ENCODE results near the gene DMGDH.

Gene DMGDH

GRCh38 chr5:79062436-79062835 is 7.0 kb downstream of the DMGDH start:
- Histone ChIP-seq H3K4me1 (ENCODE audit: control insufficient read depth, insufficient read depth, low read length, poor library complexity, severe bottlenecking) (no peaks in the 10 kb centered on the region), H3K27ac (ENCODE audit: low read depth, low read length, severe bottlenecking) (no peak overlapping the region), H3K9me3 (ENCODE audit: control insufficient read depth, low read length) (no peaks in the 10 kb centered on the region), H3K4me3 (ENCODE audit: extremely low read depth, insufficient read depth, low read length, poor library complexity, severe bottlenecking) (no peak overlapping the region), H3K36me3 (ENCODE audit: control insufficient read depth, insufficient read depth, low read length) (no peaks in the 10 kb centered on the region)
- 79 to 92% methylated on average over 2 of the region's 3 CpGs for WGBS, 2 experiments (ENCODE audit: insufficient coverage in 2 of 2)

- H3K4me3 ChIP-seq (ENCODE audit: extremely low read depth, insufficient read depth, low read length, poor library complexity, severe bottlenecking): no peak overlapping the region
- no peaks in the 10 kb centered on the region for H3K4me1 ChIP-seq (ENCODE audit: control insufficient read depth, insufficient read depth, low read length, poor library complexity, severe bottlenecking)
- no CpG with 5 or more reads among the region's 4 CpGs for WGBS, 2 experiments (ENCODE audit: insufficient coverage in 2 of 2)
- no peak overlapping the region for H3K27ac ChIP-seq (ENCODE audit: low read depth, low read length, severe bottlenecking)
- no peaks in the 10 kb centered on the region for H3K9me3 ChIP-seq (ENCODE audit: control insufficient read depth, low read length)
- no peaks in the 10 kb centered on the region for H3K36me3 ChIP-seq (ENCODE audit: control insufficient read depth, insufficient read depth, low read length)
Measured at GRCh38 chr5:79059674-79060073, 9.8 kb downstream of the DMGDH start.

GRCh38 chr5:79056847-79057246 is 12.6 kb downstream of the DMGDH start:
- no peaks in the 10 kb centered on the region for H3K4me1 ChIP-seq (ENCODE audit: control insufficient read depth, insufficient read depth, low read length, poor library complexity, severe bottlenecking)
- H3K36me3 ChIP-seq (ENCODE audit: control insufficient read depth, insufficient read depth, low read length): no peaks in the 10 kb centered on the region
- H3K27ac ChIP-seq (ENCODE audit: low read depth, low read length, severe bottlenecking): no peak overlapping the region
- H3K4me3 ChIP-seq (ENCODE audit: extremely low read depth, insufficient read depth, low read length, poor library complexity, severe bottlenecking): no peak overlapping the region
- no peaks in the 10 kb centered on the region for H3K9me3 ChIP-seq (ENCODE audit: control insufficient read depth, low read length)

DNA sequence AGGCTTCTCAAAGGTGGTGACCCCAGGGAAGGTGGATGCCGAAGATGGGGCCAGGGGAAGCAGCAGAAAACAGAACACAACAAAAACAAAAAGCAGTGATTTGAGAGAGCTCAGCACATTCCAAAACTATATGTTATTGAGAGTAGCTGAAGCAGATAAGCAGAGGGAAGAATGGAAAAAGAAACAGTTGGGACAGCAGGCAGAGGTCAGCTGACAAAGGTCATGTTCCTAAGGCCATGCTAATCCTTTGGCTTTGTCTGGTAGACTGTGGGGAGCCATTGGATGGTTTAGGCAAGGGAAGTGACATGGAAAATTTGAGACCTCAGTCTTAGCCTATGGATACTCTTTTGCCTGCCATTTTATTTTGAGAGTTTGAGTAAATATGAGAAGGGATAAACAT is 14.5 kb downstream of the DMGDH start:
- Histone ChIP-seq H3K36me3 (ENCODE audit: control insufficient read depth, insufficient read depth, low read length) (no peaks in the 10 kb centered on the region), H3K27ac (ENCODE audit: low read depth, low read length, severe bottlenecking) (no peak overlapping the region), H3K4me3 (ENCODE audit: extremely low read depth, insufficient read depth, low read length, poor library complexity, severe bottlenecking) (no peak overlapping the region), H3K4me1 (ENCODE audit: control insufficient read depth, insufficient read depth, low read length, poor library complexity, severe bottlenecking) (no peaks in the 10 kb centered on the region), H3K9me3 (ENCODE audit: control insufficient read depth, low read length) (no peaks in the 10 kb centered on the region)
- WGBS, 2 experiments (ENCODE audit: insufficient coverage in 2 of 2): no CpG with 5 or more reads among the region's 1 CpG

DNA sequence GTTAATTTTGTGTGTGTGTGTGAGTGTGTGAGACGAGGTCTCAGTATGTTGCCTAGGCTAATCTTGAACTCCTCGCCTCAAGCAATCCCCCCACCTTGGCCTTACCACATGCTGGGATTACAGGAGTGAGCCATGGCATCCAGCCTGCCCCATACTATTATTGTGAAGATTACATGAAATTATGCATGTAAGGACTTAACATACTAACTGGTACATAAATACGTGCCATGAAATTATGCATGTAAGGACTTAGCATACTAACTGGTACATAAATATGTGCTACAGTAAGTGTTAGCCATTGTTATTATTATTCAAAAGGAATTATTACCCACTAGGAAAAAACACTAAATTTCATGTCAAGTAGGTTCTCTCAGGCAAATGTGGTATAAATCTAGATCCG is 16.2 kb downstream of the DMGDH start:
- Histone ChIP-seq H3K9me3 (ENCODE audit: control insufficient read depth, low read length) (no peaks in the 10 kb centered on the region), H3K36me3 (ENCODE audit: control insufficient read depth, insufficient read depth, low read length) (no peaks in the 10 kb centered on the region), H3K27ac (ENCODE audit: low read depth, low read length, severe bottlenecking) (no peak overlapping the region), H3K4me3 (ENCODE audit: extremely low read depth, insufficient read depth, low read length, poor library complexity, severe bottlenecking) (no peak overlapping the region), H3K4me1 (ENCODE audit: control insufficient read depth, insufficient read depth, low read length, poor library complexity, severe bottlenecking) (no peaks in the 10 kb centered on the region)
- 80% methylated on average over 1 of the region's 4 CpGs; no CpG with 5 or more reads in 1 of the 2 experiments for WGBS, 2 experiments (ENCODE audit: insufficient coverage in 2 of 2)

GRCh38 chr5:79050498-79050897 is 19.0 kb downstream of the DMGDH start:
- H3K27ac ChIP-seq (ENCODE audit: low read depth, low read length, severe bottlenecking): no peak overlapping the region

GRCh38 chr5:79048437-79048836 is 21.0 kb downstream of the DMGDH start:
- Histone ChIP-seq H3K27ac (ENCODE audit: low read depth, low read length, severe bottlenecking) (no peak overlapping the region), H3K9me3 (ENCODE audit: control insufficient read depth, low read length) (no peaks in the 10 kb centered on the region), H3K4me1 (ENCODE audit: control insufficient read depth, insufficient read depth, low read length, poor library complexity, severe bottlenecking) (no peaks in the 10 kb centered on the region), H3K36me3 (ENCODE audit: control insufficient read depth, insufficient read depth, low read length) (no peaks in the 10 kb centered on the region), H3K4me3 (ENCODE audit: extremely low read depth, insufficient read depth, low read length, poor library complexity, severe bottlenecking) (no peak overlapping the region)

More at GRCh38 chr5:79050498-79050897, 19.0 kb downstream of the DMGDH start:
- H3K9me3 ChIP-seq (ENCODE audit: control insufficient read depth, low read length): no peaks in the 10 kb centered on the region
- no peaks in the 10 kb centered on the region for H3K36me3 ChIP-seq (ENCODE audit: control insufficient read depth, insufficient read depth, low read length)
- no peak overlapping the region for H3K4me3 ChIP-seq (ENCODE audit: extremely low read depth, insufficient read depth, low read length, poor library complexity, severe bottlenecking)
- WGBS, 2 experiments (ENCODE audit: insufficient coverage in 2 of 2): 100% methylated on average over 2 of the region's 3 CpGs; no CpG with 5 or more reads in 1 of the 2 experiments
- H3K4me1 ChIP-seq (ENCODE audit: control insufficient read depth, insufficient read depth, low read length, poor library complexity, severe bottlenecking): no peaks in the 10 kb centered on the region

GRCh38 chr5:79047199-79047598 is 22.3 kb downstream of the DMGDH start:
- H3K4me1 ChIP-seq (ENCODE audit: control insufficient read depth, insufficient read depth, low read length, poor library complexity, severe bottlenecking): no peaks in the 10 kb centered on the region
- H3K9me3 ChIP-seq (ENCODE audit: control insufficient read depth, low read length): no peaks in the 10 kb centered on the region
- 82 to 100% methylated on average over 2 of the region's 3 CpGs for WGBS, 2 experiments (ENCODE audit: insufficient coverage in 2 of 2)
- no peak overlapping the region for H3K4me3 ChIP-seq (ENCODE audit: extremely low read depth, insufficient read depth, low read length, poor library complexity, severe bottlenecking)
- no peak overlapping the region for H3K27ac ChIP-seq (ENCODE audit: low read depth, low read length, severe bottlenecking)
- H3K36me3 ChIP-seq (ENCODE audit: control insufficient read depth, insufficient read depth, low read length): no peaks in the 10 kb centered on the region

- Histone ChIP-seq H3K36me3 (ENCODE audit: control insufficient read depth, insufficient read depth, low read length) (no peaks in the 10 kb centered on the region), H3K27ac (ENCODE audit: low read depth, low read length, severe bottlenecking) (no peak overlapping the region), H3K4me1 (ENCODE audit: control insufficient read depth, insufficient read depth, low read length, poor library complexity, severe bottlenecking) (no peaks in the 10 kb centered on the region), H3K4me3 (ENCODE audit: extremely low read depth, insufficient read depth, low read length, poor library complexity, severe bottlenecking) (no peak overlapping the region), H3K9me3 (ENCODE audit: control insufficient read depth, low read length) (no peaks in the 10 kb centered on the region)
- 85 to 89% methylated on average over 2 to 3 of the region's 3 CpGs for WGBS, 2 experiments (ENCODE audit: insufficient coverage in 2 of 2)
Measured at GRCh38 chr5:79042188-79042587, 27.3 kb downstream of the DMGDH start.

DNA sequence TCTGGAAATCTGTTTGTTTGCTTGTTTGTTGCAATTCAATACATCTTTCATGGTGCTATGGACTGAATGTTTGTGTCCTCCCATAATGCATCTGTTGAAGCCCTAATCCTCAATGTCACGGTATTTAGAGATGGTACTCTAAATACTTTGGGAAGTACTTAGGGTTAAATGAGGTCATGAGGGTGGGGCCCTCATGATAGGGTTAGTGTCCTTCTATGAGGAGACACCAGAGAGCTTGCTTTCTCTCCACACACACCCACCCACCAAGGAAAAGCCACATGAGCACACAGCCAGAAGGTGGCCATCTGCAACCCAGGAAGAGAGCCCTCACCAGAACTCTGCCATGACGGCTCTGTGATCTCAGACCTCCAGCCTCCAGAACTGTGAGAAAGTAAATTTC is 32.7 kb downstream of the DMGDH start:
- no peaks in the 10 kb centered on the region for H3K4me1 ChIP-seq (ENCODE audit: control insufficient read depth, insufficient read depth, low read length, poor library complexity, severe bottlenecking)
- 100% methylated on average over 1 of the region's 2 CpGs for WGBS, 2 experiments (ENCODE audit: insufficient coverage in 2 of 2)
- no peak overlapping the region for H3K27ac ChIP-seq (ENCODE audit: low read depth, low read length, severe bottlenecking)
- H3K36me3 ChIP-seq (ENCODE audit: control insufficient read depth, insufficient read depth, low read length): no peaks in the 10 kb centered on the region
- no peaks in the 10 kb centered on the region for H3K9me3 ChIP-seq (ENCODE audit: control insufficient read depth, low read length)
- H3K4me3 ChIP-seq (ENCODE audit: extremely low read depth, insufficient read depth, low read length, poor library complexity, severe bottlenecking): no peak overlapping the region

DNA sequence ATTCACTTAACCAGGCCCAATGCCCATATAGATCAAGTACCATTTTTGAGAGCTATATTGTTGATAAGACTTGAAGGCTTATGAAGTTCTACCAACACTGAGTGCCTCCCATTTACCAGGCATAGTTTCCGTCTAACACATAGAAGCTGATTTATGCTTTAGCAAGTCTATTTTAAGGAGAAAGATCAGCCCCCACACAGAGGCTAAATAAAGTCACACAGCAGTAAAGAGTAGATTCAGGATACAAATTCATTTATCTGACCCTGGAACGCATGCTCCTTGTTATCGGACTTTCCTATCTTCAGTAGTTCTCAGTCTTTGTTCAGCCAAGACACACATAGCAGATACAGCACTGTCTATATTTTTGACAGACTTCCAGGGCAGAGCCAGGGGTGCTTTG is 34.2 kb downstream of the DMGDH start:
- Histone ChIP-seq H3K36me3 (ENCODE audit: control insufficient read depth, insufficient read depth, low read length) (no peaks in the 10 kb centered on the region), H3K4me1 (ENCODE audit: control insufficient read depth, insufficient read depth, low read length, poor library complexity, severe bottlenecking) (no peaks in the 10 kb centered on the region), H3K9me3 (ENCODE audit: control insufficient read depth, low read length) (no peaks in the 10 kb centered on the region), H3K27ac (ENCODE audit: low read depth, low read length, severe bottlenecking) (no peak overlapping the region), H3K4me3 (ENCODE audit: extremely low read depth, insufficient read depth, low read length, poor library complexity, severe bottlenecking) (no peak overlapping the region)
- WGBS, 2 experiments (ENCODE audit: insufficient coverage in 2 of 2): 94 to 96% methylated on average over 2 of the region's 3 CpGs

DNA sequence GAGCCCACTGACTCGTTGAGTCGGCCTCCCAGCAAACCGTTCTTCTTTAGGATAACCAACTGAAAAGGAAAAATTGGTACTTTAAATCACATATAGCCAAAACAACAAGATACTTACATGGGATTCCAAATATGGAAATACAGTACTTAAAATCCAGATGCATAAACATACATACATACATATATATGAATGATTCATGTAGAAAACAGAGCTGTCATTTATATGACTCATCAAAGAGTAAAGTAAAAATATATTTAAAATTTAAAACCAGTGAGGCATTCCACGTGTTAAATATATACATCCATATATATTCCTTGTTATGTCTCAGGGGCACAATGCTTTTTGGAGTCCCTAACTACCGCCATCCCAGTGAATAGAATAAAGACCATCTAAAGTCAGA is 36.7 kb downstream of the DMGDH start:
- Histone ChIP-seq H3K9me3 (ENCODE audit: control insufficient read depth, low read length) (no peaks in the 10 kb centered on the region), H3K36me3 (ENCODE audit: control insufficient read depth, insufficient read depth, low read length) (no peaks in the 10 kb centered on the region), H3K4me1 (ENCODE audit: control insufficient read depth, insufficient read depth, low read length, poor library complexity, severe bottlenecking) (no peaks in the 10 kb centered on the region), H3K27ac (ENCODE audit: low read depth, low read length, severe bottlenecking) (no peak overlapping the region), H3K4me3 (ENCODE audit: extremely low read depth, insufficient read depth, low read length, poor library complexity, severe bottlenecking) (no peak overlapping the region)
- WGBS, 2 experiments (ENCODE audit: insufficient coverage in 2 of 2): 84 to 100% methylated on average over 1 to 3 of the region's 5 CpGs

All from mesodermal cell (in vitro differentiated cells).